GM19452 (cell line): ENCODE results near the gene RIN3.

Experiments
- ATAC-seq: cut with Tn5 transposase; IDR thresholded peaks from one replicate; pipeline ENCODE4 v1.9.1; 2021; ENCODE audit not compliant: unreplicated experiment

The RIN3 gene

DNA sequence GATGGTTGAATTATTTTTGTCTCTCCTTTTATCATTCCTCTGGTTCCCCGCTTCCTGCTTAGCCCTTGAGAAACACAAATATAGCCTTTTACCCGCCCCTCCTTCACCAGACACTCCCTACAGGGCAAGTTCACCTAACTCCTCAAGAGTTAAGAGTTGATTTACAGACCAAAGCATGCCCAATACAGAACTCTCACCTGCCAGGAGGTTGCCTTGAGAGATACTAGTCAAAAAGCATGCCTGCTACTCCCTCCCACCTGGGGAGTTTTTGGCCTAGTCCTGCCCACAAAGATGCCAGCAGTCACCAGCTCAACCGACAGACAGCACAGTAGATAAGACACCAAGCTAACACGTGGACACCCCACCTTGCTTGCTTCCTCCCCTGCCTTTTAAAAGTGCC lies 223.6 kb downstream of the RIN3 start:
- no peak for ATAC-seq

DNA sequence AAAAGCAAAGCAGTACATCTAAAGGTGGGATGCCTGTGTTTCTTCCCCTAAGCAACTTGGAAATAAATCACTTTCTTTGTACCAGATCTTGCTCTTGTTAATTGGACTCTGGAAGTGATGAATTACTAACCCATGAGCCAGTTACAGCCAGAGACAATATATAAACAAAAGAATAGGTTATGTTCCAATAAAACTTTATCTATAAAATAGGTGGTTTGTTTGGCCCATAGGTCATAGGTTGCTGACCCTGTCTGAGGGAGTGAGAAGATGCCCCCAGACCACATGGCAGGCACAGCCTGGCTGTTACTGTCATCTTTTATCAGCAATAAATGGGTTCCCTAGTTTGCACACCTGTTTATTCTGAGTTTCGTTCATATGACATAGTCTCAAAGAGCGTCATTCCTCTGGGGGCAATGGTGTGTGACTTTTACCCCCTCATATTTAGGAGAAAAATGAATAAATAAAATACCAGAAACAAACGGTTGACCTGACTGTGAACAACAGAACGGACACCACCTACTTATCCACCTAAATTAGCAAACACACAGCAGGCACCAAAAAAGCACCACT lies 224.1 kb downstream of the RIN3 start:
- ATAC-seq, result no peak
